ENCODE measurements around the gene HOXC6. TPM values are rescaled to one million over a fixed set of nuclear protein-coding genes. Genes with fewer than 3 reads are reported as not detected.

Gene HOXC6
- total and polyA plus RNA-seq, 2 of the 13 experiments (the other 11 are each of a cell fraction or from before 2014, with no cell fraction given), result not detected

DNA sequence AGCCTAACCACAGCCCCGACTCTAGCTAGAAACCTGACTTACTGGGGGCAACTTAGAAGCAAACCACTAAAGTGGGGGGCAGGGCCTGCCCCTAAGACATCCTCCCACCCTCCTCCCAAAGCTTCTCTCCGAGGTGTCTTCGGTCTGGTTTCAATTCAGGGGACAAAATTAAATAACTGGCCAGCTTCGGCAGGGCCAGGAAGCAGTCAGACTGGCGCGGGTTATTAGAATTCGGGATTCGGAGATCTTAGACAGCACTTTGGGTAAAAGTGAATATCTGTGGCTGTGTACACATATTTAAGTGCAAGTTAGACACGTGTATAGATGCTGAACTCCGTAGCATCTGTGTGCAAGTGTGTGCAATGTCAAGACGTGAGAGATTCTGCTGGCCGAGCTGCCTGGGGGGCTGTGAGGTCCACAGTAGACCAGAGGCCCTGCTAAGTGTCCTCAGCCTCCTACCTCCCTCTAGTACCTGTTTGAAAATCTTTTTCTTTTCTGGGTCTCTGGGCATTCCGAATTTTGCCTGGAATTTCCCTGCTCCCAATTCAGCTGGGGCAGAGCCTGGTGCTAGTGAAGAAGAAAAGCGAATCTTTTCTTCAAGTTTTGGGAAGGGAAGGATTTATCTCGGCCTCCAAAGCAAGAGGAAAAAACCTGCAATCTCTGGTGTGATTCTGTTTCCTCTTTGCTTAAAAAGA, 47.3 kb upstream of the HOXC6 start:
- H3K4me2 ChIP-seq (ENCODE audit: low read depth, low read length), result no peak overlapping the region
- H3K4me1 ChIP-seq (ENCODE audit: insufficient read depth, low read length), result peaks cover 31% of the 10 kb centered on the region
- no peaks in the 10 kb centered on the region for H3K36me3 ChIP-seq (replicated peaks in 1 of 2; ENCODE audit: control insufficient read depth in 1 of 2, insufficient read depth in 2 of 2, low read length in 2 of 2)
- intact Hi-C loops (cut with micrococcal nuclease; ENCODE audit: unreplicated experiment) (no loop called here), in situ Hi-C loops (cut with HindIII; ENCODE audit: extremely low pct_ligation_motif_present, low pct_unique_long_range_greater_than_20kb) (no loop called here)
- no peak overlapping the region for H2AFZ ChIP-seq (ENCODE audit: low read length)
- peaks cover 5 to 71% of the 10 kb centered on the region in 2 experiments for H3K27me3 ChIP-seq (ENCODE audit: control insufficient read depth in 1 of 2, insufficient read depth in 2 of 2, low read length in 2 of 2)
- H3K9me3 ChIP-seq (ENCODE audit: low read length), result no peaks in the 10 kb centered on the region
- ChIA-PET CTCF (ENCODE audit: low intra/inter-chr PET ratio, low total read pairs) (no interaction called here), POLR2A (no interaction called here)
- no TSS peak for BruUV-seq (replicated peaks)
- no peak overlapping the region for H3K4me3 ChIP-seq (replicated peaks in 1 of 3; ENCODE audit: insufficient read depth in 1 of 3, low read depth in 2 of 3, low read length in 3 of 3)
- DNase-seq (ENCODE audit: low spot score) (no peak), FAIRE-seq (no peak), ATAC-seq (no peak)
- TF ChIP-seq ZNF788 (CRISPR knock-in tag; IDR thresholded peaks at IDR 0.05; ENCODE audit: borderline replicate concordance), result no peak
- TF ChIP-seq SP5 (CRISPR knock-in tag; IDR thresholded peaks at IDR 0.05; ENCODE audit: borderline replicate concordance, low read depth), result no peak
- TF ChIP-seq, protein P1, sequence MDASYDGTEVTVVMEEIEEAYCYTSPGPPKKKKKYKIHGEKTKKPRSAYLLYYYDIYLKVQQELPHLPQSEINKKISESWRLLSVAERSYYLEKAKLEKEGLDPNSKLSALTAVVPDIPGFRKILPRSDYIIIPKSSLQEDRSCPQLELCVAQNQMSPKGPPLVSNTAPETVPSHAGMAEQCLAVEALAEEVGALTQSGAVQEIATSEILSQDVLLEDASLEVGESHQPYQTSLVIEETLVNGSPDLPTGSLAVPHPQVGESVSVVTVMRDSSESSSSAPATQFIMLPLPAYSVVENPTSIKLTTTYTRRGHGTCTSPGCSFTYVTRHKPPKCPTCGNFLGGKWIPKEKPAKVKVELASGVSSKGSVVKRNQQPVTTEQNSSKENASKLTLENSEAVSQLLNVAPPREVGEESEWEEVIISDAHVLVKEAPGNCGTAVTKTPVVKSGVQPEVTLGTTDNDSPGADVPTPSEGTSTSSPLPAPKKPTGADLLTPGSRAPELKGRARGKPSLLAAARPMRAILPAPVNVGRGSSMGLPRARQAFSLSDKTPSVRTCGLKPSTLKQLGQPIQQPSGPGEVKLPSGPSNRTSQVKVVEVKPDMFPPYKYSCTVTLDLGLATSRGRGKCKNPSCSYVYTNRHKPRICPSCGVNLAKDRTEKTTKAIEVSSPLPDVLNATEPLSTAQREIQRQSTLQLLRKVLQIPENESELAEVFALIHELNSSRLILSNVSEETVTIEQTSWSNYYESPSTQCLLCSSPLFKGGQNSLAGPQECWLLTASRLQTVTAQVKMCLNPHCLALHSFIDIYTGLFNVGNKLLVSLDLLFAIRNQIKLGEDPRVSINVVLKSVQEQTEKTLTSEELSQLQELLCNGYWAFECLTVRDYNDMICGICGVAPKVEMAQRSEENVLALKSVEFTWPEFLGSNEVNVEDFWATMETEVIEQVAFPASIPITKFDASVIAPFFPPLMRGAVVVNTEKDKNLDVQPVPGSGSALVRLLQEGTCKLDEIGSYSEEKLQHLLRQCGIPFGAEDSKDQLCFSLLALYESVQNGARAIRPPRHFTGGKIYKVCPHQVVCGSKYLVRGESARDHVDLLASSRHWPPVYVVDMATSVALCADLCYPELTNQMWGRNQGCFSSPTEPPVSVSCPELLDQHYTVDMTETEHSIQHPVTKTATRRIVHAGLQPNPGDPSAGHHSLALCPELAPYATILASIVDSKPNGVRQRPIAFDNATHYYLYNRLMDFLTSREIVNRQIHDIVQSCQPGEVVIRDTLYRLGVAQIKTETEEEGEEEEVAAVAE (CRISPR knock-in tag; IDR thresholded peaks at IDR 0.05; ENCODE audit: borderline replicate concordance), result no peak
- TF ChIP-seq ZNF367 (CRISPR knock-in tag; IDR thresholded peaks at IDR 0.05; ENCODE audit: borderline replicate concordance), result no peak
- TF ChIP-seq, protein P2, sequence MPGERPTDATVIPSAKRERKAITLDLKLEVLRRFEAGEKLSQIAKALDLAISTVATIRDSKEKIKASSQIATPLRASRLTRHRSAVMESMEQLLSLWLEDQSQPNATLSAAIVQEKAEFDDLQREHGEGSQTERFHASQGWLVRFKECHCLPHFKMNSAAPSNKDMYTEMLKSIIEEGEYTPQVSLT (CRISPR knock-in tag; IDR thresholded peaks at IDR 0.05; ENCODE audit: borderline replicate concordance, low read depth), result no peak
- TF ChIP-seq ZNF317 (CRISPR knock-in tag; IDR thresholded peaks at IDR 0.05), result no peak
- TF ChIP-seq MEF2D (CRISPR knock-in tag; IDR thresholded peaks at IDR 0.05), result no peak
- TF ChIP-seq HOXD1 (CRISPR knock-in tag; IDR thresholded peaks at IDR 0.05), result no peak
- no peak for TF ChIP-seq HOXA7 (CRISPR knock-in tag; IDR thresholded peaks at IDR 0.05)
- TF ChIP-seq CBFB (CRISPR knock-in tag; IDR thresholded peaks at IDR 0.05), result no peak
- no peak for TF ChIP-seq ZNF556 (CRISPR knock-in tag; IDR thresholded peaks at IDR 0.05; ENCODE audit: borderline replicate concordance)
- TF ChIP-seq ZFP41 (CRISPR knock-in tag; IDR thresholded peaks at IDR 0.05; ENCODE audit: borderline replicate concordance), result no peak
- no peak for TF ChIP-seq POLR2AphosphoS2 (IDR thresholded peaks at IDR 0.05; ENCODE audit: low read depth, low read length)
- H3K9ac ChIP-seq (ENCODE audit: insufficient read depth, low read depth, low read length), result no peak overlapping the region
- no peaks in the 10 kb centered on the region for H4K20me1 ChIP-seq (ENCODE audit: insufficient read depth, low read length)
- H3K27ac ChIP-seq (ENCODE audit: extremely low read length, insufficient read depth, low read length), result no peak overlapping the region
- 41% methylated on average over 14 of the region's 15 CpGs for WGBS (ENCODE audit: low lambda C conversion rate)
- no peaks in the 10 kb centered on the region for H3K79me2 ChIP-seq (ENCODE audit: insufficient read depth, low read length)

All from HepG2 (cell line).